ENCODE results near the gene RUNX1. TPM values are rescaled to one million over a fixed set of nuclear protein-coding genes. Genes with fewer than 3 reads are reported as not detected.

Gene RUNX1
- total RNA-seq, 2 donors from 2014 or later, result 23.0 to 25.8 TPM

DNA sequence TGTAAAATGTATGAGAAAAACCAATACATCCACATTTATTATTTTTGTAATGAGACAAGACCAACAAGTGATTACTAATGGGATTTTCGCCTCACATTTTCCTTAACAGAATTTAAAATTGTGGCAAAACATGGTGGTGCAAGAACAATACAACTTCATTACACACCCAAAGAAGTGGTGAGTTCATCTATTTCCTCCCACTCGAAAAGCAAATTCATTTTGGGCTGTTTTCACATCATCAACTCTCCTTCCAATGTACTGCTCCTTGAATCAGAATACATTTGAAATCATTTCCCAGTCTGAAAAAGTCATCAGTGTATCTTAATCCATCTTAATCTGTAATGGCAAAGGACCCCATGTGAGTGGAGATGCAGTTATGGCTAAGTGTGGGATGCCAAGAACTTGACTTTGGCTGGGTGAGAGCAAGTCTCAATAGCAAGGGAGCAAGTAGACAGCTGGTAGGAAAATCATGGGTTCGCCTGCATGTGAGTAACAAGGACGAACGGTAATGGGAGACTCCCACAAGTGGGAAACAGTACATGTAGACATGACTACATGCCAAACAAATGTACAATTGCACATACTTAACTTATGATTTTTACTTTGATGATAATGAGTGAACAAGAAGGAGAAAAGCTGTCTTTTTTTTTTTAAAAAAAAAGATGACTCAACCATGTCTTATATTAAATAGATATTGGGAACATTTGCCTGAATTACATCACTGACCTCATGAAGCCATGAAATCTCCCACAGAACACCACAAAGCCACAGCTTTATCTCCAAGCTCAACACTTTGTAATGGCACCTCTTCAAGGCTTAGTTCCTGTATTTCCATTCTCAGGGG is 46.0 kb downstream of the RUNX1 start:
- WGBS, result 86% methylated on average over 5 of the region's 5 CpGs
- intact Hi-C loops (cut with DNase I), result no loop called here
- Histone ChIP-seq H3K36me3 (no peaks in the 10 kb centered on the region), H3K4me3 (no peak overlapping the region), H3K9me3 (no peaks in the 10 kb centered on the region), H3K4me1 (replicated peaks) (no peaks in the 10 kb centered on the region), H3K27me3 (replicated peaks; ENCODE audit: insufficient read depth) (no peaks in the 10 kb centered on the region), H3K27ac (no peak overlapping the region)
- TF ChIP-seq POLR2AphosphoS5 (IDR thresholded peaks at IDR 0.05) (no peak), POLR2A (IDR thresholded peaks at IDR 0.05) (no peak)
- TF ChIP-seq, protein P1, sequence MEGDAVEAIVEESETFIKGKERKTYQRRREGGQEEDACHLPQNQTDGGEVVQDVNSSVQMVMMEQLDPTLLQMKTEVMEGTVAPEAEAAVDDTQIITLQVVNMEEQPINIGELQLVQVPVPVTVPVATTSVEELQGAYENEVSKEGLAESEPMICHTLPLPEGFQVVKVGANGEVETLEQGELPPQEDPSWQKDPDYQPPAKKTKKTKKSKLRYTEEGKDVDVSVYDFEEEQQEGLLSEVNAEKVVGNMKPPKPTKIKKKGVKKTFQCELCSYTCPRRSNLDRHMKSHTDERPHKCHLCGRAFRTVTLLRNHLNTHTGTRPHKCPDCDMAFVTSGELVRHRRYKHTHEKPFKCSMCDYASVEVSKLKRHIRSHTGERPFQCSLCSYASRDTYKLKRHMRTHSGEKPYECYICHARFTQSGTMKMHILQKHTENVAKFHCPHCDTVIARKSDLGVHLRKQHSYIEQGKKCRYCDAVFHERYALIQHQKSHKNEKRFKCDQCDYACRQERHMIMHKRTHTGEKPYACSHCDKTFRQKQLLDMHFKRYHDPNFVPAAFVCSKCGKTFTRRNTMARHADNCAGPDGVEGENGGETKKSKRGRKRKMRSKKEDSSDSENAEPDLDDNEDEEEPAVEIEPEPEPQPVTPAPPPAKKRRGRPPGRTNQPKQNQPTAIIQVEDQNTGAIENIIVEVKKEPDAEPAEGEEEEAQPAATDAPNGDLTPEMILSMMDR (IDR thresholded peaks at IDR 0.05), result no peak
- no peak for DNase-seq (ENCODE audit: low spot score)

DNA sequence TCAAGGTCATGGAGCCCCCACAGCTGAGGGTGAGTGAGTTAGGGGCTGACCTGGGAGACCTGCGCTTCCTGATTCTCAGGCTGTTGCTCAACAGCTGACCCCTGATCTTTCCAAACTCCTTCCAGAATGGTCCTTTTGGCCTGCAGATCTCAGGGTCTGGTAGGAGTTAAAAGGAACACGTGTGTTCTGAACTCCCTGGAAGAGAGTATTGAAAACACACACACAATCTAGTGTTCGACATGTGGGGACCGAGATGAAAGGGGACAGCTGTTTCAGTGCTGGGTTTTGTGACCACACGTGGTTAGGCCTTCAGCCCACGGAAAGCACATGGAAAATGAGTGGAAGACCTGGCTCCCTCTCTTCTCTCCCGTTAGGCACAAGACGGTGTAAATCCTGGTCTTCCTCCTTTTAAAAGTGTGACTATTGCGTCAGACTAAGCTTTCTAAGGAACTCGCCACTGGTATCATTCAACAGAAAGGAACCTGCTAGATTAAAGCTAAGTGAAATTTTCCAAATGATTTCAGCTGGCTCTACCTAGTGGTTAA is 49.6 kb downstream of the RUNX1 start:
- 57% methylated on average over 10 of the region's 10 CpGs for WGBS

DNA sequence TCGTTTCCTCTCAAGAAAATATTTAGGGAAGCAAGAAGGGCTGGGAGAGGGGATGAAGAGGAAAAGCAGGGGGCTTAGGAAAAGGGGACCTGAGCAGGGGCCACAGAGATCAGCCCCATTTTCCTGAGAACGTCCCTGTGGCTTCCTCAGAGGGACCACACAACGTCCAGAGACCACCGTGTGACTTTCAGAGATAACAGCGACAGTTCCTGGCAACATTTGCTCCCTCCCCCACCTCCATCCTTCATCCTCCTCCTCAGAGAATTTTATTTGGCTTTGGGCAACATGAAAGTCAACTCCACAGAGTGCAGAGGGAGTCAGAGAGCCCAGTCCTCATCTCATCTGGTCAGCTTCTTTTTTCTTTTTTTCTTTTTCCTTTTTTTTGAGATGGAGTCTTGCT is 50.9 kb downstream of the RUNX1 start:
- intact Hi-C loops (cut with DNase I), result no loop called here
- Histone ChIP-seq H3K4me3 (no peak overlapping the region), H3K9me3 (no peaks in the 10 kb centered on the region), H3K36me3 (no peaks in the 10 kb centered on the region), H3K27ac (no peak overlapping the region), H3K4me1 (replicated peaks) (no peaks in the 10 kb centered on the region), H3K27me3 (replicated peaks; ENCODE audit: insufficient read depth) (no peaks in the 10 kb centered on the region)
- WGBS, result 80% methylated on average over 5 of the region's 5 CpGs
- no peak for DNase-seq (ENCODE audit: low spot score)
- TF ChIP-seq POLR2A (IDR thresholded peaks at IDR 0.05), result no peak
- TF ChIP-seq, protein P1 (IDR thresholded peaks at IDR 0.05), result no peak
- TF ChIP-seq POLR2AphosphoS5 (IDR thresholded peaks at IDR 0.05), result no peak

More for the DNA sequence above, 49.6 kb downstream of the RUNX1 start:
- Histone ChIP-seq H3K4me3 (no peak overlapping the region), H3K27ac (peak overlapping the region; percentile 7 to 29), H3K36me3 (no peaks in the 10 kb centered on the region), H3K27me3 (replicated peaks; ENCODE audit: insufficient read depth) (no peaks in the 10 kb centered on the region), H3K4me1 (replicated peaks) (no peaks in the 10 kb centered on the region), H3K9me3 (no peaks in the 10 kb centered on the region)
- no peak for TF ChIP-seq POLR2A (IDR thresholded peaks at IDR 0.05)
- TF ChIP-seq, protein P1 (IDR thresholded peaks at IDR 0.05), result no peak
- TF ChIP-seq POLR2AphosphoS5 (IDR thresholded peaks at IDR 0.05), result no peak
- intact Hi-C loops (cut with DNase I), result no loop called here
- DNase-seq (ENCODE audit: low spot score), result no peak

DNA sequence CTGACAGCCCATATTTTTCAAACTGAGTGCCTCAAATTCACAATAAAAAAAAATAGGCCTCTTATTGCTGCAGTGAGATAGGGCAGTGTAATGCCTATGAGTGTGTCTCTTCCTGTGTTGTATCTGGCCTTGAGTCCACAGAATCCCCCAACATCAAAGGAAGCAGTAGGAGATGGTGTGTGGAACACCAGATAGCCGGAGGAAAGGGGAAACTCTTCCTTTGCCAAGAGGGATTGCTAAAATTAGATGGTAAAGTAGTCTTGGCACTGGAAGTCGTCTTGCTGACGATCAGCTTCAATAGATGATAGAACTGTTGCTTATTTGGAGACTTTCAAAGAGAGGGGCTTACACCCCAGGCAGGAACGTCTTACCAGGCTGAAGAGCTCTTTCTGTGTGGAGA is 51.8 kb downstream of the RUNX1 start:
- H3K27me3 ChIP-seq (replicated peaks; ENCODE audit: insufficient read depth), result no peaks in the 10 kb centered on the region
- H3K36me3 ChIP-seq, result no peaks in the 10 kb centered on the region
- H3K4me3 ChIP-seq, result no peak overlapping the region
- DNase-seq (ENCODE audit: low spot score), result no peak
- no peaks in the 10 kb centered on the region for H3K4me1 ChIP-seq (replicated peaks)
- no peak overlapping the region for H3K27ac ChIP-seq
- H3K9me3 ChIP-seq, result no peaks in the 10 kb centered on the region
- 55% methylated on average over 4 of the region's 4 CpGs for WGBS
- intact Hi-C loops (cut with DNase I), result no loop called here
- TF ChIP-seq POLR2AphosphoS5 (IDR thresholded peaks at IDR 0.05), result no peak
- TF ChIP-seq, protein P1 (IDR thresholded peaks at IDR 0.05), result no peak
- TF ChIP-seq POLR2A (IDR thresholded peaks at IDR 0.05), result no peak
